ELR (cell line): ENCODE data around the gene TBL1X.

Experiments used
- DNase-seq: peaks from one replicate; pipeline ENCODE4 v3.0.0-alpha.2; 2015; ENCODE audit warnings: low read depth

Gene TBL1X

GRCh38 chrX:9707306-9708033, 242.6 kb downstream of the TBL1X start:
- DNase-seq, result no peak

GRCh38 chrX:9708086-9708485, 243.2 kb downstream of the TBL1X start:
- DNase-seq, result no peak

- peak; percentile 59 for DNase-seq
These were observed 244.2 kb downstream of the TBL1X start for GRCh38 chrX:9708923-9709553.

GRCh38 chrX:9710332-9710731, 245.5 kb downstream of the TBL1X start:
- DNase-seq, result peak; percentile 17

GRCh38 chrX:9717376-9717775, 252.5 kb downstream of the TBL1X start:
- DNase-seq, result no peak

- peak; percentile 53 for DNase-seq
These were observed 259.9 kb downstream of the TBL1X start for GRCh38 chrX:9724711-9725110.

GRCh38 chrX:9728261-9728660, 263.4 kb downstream of the TBL1X start:
- DNase-seq, result no peak

GRCh38 chrX:9729171-9729885, 264.5 kb downstream of the TBL1X start:
- DNase-seq, result peak; percentile 3

GRCh38 chrX:9730078-9730477, 265.2 kb downstream of the TBL1X start:
- no peak for DNase-seq

- no peak for DNase-seq
These were observed 265.9 kb downstream of the TBL1X start for GRCh38 chrX:9730752-9731151.

- DNase-seq, result no peak
These were observed 272.5 kb downstream of the TBL1X start for GRCh38 chrX:9737363-9737762.

GRCh38 chrX:9738151-9738550, 273.3 kb downstream of the TBL1X start:
- DNase-seq, result no peak

- no peak for DNase-seq
These were observed 274.3 kb downstream of the TBL1X start for GRCh38 chrX:9739130-9739529.

GRCh38 chrX:9745417-9746115, 280.7 kb downstream of the TBL1X start:
- peak; percentile 63 for DNase-seq

GRCh38 chrX:9746148-9746888, 281.5 kb downstream of the TBL1X start:
- peak; percentile 69 for DNase-seq

- no peak for DNase-seq
These were observed 282.8 kb downstream of the TBL1X start for GRCh38 chrX:9747644-9748043.

GRCh38 chrX:9749146-9749692, 284.4 kb downstream of the TBL1X start:
- DNase-seq, result no peak

- no peak for DNase-seq
These were observed 292.5 kb downstream of the TBL1X start for GRCh38 chrX:9757366-9757765.

GRCh38 chrX:9758021-9758638, 293.3 kb downstream of the TBL1X start:
- DNase-seq, result no peak

- DNase-seq, result no peak
These were observed 294.5 kb downstream of the TBL1X start for GRCh38 chrX:9759337-9759736.
